Measurements from ENCODE around the gene ANTXRL.

- no peak for TF ChIP-seq CTCF (conservative IDR thresholded peaks at IDR 0.05; ENCODE audit: low read depth in 2 of 2)
- TF ChIP-seq EZH2phosphoT487 (IDR thresholded peaks at IDR 0.05; ENCODE audit: unreplicated experiment): no peak
- TF ChIP-seq JUNB (IDR thresholded peaks at IDR 0.05; ENCODE audit: unreplicated experiment): no peak
- TF ChIP-seq POLR2AphosphoS5 (IDR thresholded peaks at IDR 0.05; ENCODE audit: low read depth): no peak
- TF ChIP-seq EZH2 (IDR thresholded peaks at IDR 0.05; ENCODE audit: low read depth, unreplicated experiment): no peak
- TF ChIP-seq, protein P1, sequence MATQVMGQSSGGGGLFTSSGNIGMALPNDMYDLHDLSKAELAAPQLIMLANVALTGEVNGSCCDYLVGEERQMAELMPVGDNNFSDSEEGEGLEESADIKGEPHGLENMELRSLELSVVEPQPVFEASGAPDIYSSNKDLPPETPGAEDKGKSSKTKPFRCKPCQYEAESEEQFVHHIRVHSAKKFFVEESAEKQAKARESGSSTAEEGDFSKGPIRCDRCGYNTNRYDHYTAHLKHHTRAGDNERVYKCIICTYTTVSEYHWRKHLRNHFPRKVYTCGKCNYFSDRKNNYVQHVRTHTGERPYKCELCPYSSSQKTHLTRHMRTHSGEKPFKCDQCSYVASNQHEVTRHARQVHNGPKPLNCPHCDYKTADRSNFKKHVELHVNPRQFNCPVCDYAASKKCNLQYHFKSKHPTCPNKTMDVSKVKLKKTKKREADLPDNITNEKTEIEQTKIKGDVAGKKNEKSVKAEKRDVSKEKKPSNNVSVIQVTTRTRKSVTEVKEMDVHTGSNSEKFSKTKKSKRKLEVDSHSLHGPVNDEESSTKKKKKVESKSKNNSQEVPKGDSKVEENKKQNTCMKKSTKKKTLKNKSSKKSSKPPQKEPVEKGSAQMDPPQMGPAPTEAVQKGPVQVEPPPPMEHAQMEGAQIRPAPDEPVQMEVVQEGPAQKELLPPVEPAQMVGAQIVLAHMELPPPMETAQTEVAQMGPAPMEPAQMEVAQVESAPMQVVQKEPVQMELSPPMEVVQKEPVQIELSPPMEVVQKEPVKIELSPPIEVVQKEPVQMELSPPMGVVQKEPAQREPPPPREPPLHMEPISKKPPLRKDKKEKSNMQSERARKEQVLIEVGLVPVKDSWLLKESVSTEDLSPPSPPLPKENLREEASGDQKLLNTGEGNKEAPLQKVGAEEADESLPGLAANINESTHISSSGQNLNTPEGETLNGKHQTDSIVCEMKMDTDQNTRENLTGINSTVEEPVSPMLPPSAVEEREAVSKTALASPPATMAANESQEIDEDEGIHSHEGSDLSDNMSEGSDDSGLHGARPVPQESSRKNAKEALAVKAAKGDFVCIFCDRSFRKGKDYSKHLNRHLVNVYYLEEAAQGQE (IDR thresholded peaks at IDR 0.05; ENCODE audit: unreplicated experiment): no peak
- no peak for TF ChIP-seq CREB1 (CRISPR knock-in tag; IDR thresholded peaks at IDR 0.05; ENCODE audit: low read depth)
- TF ChIP-seq, protein P2, sequence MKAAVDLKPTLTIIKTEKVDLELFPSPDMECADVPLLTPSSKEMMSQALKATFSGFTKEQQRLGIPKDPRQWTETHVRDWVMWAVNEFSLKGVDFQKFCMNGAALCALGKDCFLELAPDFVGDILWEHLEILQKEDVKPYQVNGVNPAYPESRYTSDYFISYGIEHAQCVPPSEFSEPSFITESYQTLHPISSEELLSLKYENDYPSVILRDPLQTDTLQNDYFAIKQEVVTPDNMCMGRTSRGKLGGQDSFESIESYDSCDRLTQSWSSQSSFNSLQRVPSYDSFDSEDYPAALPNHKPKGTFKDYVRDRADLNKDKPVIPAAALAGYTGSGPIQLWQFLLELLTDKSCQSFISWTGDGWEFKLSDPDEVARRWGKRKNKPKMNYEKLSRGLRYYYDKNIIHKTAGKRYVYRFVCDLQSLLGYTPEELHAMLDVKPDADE (IDR thresholded peaks at IDR 0.05): no peak
- TF ChIP-seq ZNF331 (CRISPR knock-in tag; IDR thresholded peaks at IDR 0.05; ENCODE audit: low read depth): no peak
- TF ChIP-seq ZNF462 (CRISPR knock-in tag; IDR thresholded peaks at IDR 0.05): no peak
- no peak for TF ChIP-seq ZNF114 (CRISPR knock-in tag; IDR thresholded peaks at IDR 0.05)
- TF ChIP-seq NANOG (IDR thresholded peaks at IDR 0.05; ENCODE audit: borderline replicate concordance): no peak
These were observed 32.3 kb upstream of the ANTXRL start for GRCh38 chr10:46254467-46254866.

All from GM23338 (cell line).